ENCODE results near the gene MRS2.

DNA sequence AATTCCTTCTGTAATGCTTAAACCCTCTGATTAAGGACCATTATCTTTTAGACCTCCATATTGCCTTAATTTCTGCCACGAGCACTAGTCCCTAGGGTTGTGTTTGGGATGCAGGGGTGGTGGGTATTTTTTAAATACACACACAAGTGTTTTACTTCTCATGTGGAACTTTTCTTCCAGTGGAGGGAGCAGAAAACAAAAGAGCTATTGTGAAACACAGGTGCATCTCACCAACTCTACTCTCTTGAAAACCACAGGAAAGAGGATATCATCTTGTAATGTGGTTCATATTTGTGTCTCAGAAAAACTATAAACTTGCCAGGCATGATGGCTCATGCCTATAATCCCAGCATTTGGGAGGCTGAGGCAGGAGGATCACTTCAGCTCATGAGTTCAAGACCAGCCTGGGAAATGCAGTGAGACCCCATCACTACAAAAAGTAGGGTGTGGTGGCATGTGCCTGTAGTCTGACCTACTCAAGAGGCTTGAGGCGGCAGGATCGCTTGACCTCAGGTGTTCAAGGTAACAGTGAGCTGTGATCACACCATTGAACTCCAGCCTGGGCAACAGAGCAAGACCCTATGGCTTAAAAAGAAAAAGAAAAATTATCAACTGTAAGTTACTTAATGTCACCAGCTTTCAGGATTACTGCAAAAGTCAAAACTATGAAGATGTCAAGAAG lies 37.3 kb downstream of the MRS2 start:
- TF ChIP-seq EP300 (IDR thresholded peaks at IDR 0.05) (no peak), POLR2A (IDR thresholded peaks at IDR 0.05) (no peak)
- TF ChIP-seq, protein P1, sequence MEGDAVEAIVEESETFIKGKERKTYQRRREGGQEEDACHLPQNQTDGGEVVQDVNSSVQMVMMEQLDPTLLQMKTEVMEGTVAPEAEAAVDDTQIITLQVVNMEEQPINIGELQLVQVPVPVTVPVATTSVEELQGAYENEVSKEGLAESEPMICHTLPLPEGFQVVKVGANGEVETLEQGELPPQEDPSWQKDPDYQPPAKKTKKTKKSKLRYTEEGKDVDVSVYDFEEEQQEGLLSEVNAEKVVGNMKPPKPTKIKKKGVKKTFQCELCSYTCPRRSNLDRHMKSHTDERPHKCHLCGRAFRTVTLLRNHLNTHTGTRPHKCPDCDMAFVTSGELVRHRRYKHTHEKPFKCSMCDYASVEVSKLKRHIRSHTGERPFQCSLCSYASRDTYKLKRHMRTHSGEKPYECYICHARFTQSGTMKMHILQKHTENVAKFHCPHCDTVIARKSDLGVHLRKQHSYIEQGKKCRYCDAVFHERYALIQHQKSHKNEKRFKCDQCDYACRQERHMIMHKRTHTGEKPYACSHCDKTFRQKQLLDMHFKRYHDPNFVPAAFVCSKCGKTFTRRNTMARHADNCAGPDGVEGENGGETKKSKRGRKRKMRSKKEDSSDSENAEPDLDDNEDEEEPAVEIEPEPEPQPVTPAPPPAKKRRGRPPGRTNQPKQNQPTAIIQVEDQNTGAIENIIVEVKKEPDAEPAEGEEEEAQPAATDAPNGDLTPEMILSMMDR (IDR thresholded peaks at IDR 0.05): no peak
